GM12801 (cell line): ENCODE data around the gene ICA1.

Source experiments
- CTCF ChIP-seq: IDR thresholded peaks from one replicate; pipeline ENCODE4 v1.5.1; 2011; ENCODE audit warnings: control low read depth; ENCODE audit not compliant: insufficient read length; ENCODE audit errors: extremely low read depth

The ICA1 gene

DNA sequence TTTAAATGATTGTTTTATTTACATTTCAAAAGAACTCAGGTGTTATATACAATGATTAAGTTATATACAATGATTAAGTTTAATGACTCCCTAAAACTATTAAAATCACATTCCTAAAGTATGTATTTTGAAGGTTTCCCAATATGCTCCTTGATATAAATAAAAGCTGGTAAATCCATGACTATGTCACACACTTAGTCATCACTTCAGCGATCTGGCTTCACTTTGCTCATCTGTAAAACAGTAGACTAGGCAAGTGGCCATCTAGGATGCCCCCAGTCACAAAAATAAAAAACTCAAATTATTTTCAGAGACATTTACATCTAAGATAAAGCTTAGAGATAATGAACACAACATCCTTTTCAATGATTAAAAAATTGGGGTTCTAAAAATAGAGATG lies 10.8 kb downstream of the ICA1 start:
- no peak for TF ChIP-seq CTCF

GRCh38 chr7:8250547-8250946 lies 11.4 kb downstream of the ICA1 start:
- no peak for TF ChIP-seq CTCF

GRCh38 chr7:8249121-8249520 lies 12.8 kb downstream of the ICA1 start:
- no peak for TF ChIP-seq CTCF

- TF ChIP-seq CTCF: no peak
Measured at GRCh38 chr7:8246020-8246419, 15.9 kb downstream of the ICA1 start.

DNA sequence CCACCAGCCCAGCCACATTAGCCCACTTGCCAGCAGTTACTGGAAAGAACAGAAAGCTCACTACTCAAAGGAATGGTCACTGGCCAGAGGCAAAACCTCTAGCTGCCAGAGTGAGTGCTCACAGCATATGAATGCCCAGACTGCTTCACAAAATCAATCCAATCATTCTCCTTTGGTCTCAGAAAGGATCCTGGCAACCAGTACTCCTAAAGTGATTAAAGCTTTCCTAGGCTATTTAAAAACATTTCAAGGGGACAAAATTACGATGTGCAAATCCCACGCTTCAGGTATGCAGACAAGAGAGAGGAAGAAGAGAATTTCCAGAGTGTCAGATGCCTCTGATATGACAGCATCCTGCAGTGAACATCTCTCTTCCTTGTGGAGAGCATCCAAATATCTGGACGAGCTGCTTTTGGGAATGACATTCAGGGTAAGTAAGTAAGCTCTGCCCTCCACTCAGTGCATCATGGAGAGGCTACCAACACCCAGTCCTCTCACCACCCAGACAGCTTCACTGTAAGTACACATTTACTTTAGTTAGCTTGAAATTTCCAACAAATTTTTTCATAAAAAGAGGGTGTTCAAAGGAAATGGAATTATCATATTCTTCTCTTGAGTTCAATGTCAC lies 25.1 kb downstream of the ICA1 start:
- no peak for TF ChIP-seq CTCF

- TF ChIP-seq CTCF: no peak
Measured at GRCh38 chr7:8232999-8233847, 28.7 kb downstream of the ICA1 start.

GRCh38 chr7:8229927-8230326 lies 32.0 kb downstream of the ICA1 start:
- no peak for TF ChIP-seq CTCF
